Stimulated activated naive B cell treated with anti-CD40 and anti-IgM and Interleukin-4, amounts not matched to agents 10 μg/mL and 1 μg/mL and 100 μg/mL, for 72 hours (primary cell): Measurements from ENCODE around the gene BIVM.
A peak's percentile ranks its signal among the peaks of the same experiment; 100 is the strongest.

Experiments
- ATAC-seq, 2 donors: fragments of 150-1000 bp; cut with Tn5 transposase; replicated peaks; 2 replicates each; pipeline ENCODE4 v1.10.0; 2021; ENCODE audit warnings: moderate library complexity in 1 of 2
- DNase-seq: peaks from one replicate; pipeline ENCODE4 v3.0.0; 2021
- H3K27ac Mint-ChIP-seq: one replicate; pipeline ENCODE4 v1.8.0; 2022; ENCODE audit warnings: mild to moderate bottlenecking, mixed read lengths
- H3K27me3 Mint-ChIP-seq, 2 donors: one replicate each; pipeline ENCODE4 v1.8.0; 2022; ENCODE audit warnings: mixed read lengths in 2 of 2
- H3K36me3 Mint-ChIP-seq, 2 donors: one replicate each; pipeline ENCODE4 v1.8.0; 2022; ENCODE audit warnings: mixed read lengths in 2 of 2, mild to moderate bottlenecking in 1 of 2
- H3K4me1 Mint-ChIP-seq, 2 donors: one replicate each; pipeline ENCODE4 v1.8.0; 2022; ENCODE audit warnings: mixed read lengths in 2 of 2, mild to moderate bottlenecking in 1 of 2
- H3K4me3 Mint-ChIP-seq, 2 donors: one replicate each; pipeline ENCODE4 v1.8.0; 2022; ENCODE audit warnings: mild to moderate bottlenecking in 2 of 2, mixed read lengths in 2 of 2, moderate library complexity in 1 of 2
- H3K9me3 Mint-ChIP-seq, 2 donors: one replicate each; pipeline ENCODE4 v1.8.0; 2022; ENCODE audit warnings: mixed read lengths in 2 of 2, mild to moderate bottlenecking in 1 of 2

The BIVM gene

GRCh38 chr13:102870677-102871415 lies 71.9 kb downstream of the BIVM start:
- H3K4me1 Mint-ChIP-seq: peaks cover 7 to 21% of the 10 kb centered on the region in 2 donors
- DNase-seq (no peak), ATAC-seq (peak; percentile 71 to 74)
- H3K36me3 Mint-ChIP-seq: peaks cover 28 to 39% of the 10 kb centered on the region in 2 donors
- no peaks in the 10 kb centered on the region for H3K27me3 Mint-ChIP-seq
- H3K9me3 Mint-ChIP-seq: no peaks in the 10 kb centered on the region
- H3K27ac Mint-ChIP-seq: peak overlapping the region; percentile 53
- H3K4me3 Mint-ChIP-seq: no peak overlapping the region

DNA sequence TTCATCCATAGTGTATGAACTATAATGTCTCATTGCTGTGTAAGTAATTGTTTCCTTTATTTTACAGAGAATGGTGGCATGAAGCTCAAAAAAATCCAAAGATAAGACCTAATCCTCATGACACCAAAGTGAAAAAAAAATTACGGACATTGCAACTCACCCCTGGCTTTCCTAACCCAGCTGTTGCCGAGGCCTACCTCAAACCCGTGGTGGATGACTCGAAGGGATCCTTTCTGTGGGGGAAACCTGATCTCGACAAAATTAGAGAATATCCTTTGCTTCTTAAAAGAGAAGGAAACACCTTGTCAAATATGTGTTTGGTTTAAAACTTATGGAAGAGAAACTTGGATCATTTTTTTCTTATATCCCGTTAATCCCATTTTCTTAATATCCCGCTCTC lies 73.2 kb downstream of the BIVM start:
- Mint-ChIP-seq H3K9me3 (no peaks in the 10 kb centered on the region), H3K4me1 (peaks cover 7 to 21% of the 10 kb centered on the region in 2 donors), H3K27me3 (no peaks in the 10 kb centered on the region), H3K36me3 (peaks cover 28 to 47% of the 10 kb centered on the region in 2 donors), H3K4me3 (no peak overlapping the region), H3K27ac (no peak overlapping the region)
- no peak for DNase-seq
- no peak for ATAC-seq

DNA sequence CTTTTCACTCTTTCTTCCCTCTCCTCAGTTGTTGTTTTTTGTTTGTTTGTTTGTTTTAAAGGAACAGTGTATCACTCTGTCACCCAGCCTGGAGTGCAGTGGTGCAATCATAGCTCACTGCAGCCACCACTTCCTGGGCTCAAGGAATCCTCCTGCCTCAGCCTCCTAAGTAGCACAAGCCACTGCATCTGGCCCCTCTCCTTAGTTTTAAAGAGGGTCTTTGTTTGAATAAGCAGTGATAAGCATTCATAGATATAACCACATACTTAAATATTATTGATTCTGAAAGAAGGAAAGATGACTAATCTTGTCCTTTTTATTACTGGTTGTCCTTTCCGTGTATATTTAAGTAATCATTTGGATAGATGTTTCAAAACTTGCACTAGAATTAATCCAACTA lies 73.6 kb downstream of the BIVM start:
- H3K4me3 Mint-ChIP-seq: no peak overlapping the region
- peaks cover 4 to 21% of the 10 kb centered on the region in 2 donors for H3K4me1 Mint-ChIP-seq
- no peaks in the 10 kb centered on the region for H3K27me3 Mint-ChIP-seq
- no peak overlapping the region for H3K27ac Mint-ChIP-seq
- DNase-seq (no peak), ATAC-seq (no peak)
- peaks cover 26 to 43% of the 10 kb centered on the region in 2 donors for H3K36me3 Mint-ChIP-seq
- H3K9me3 Mint-ChIP-seq: no peaks in the 10 kb centered on the region

GRCh38 chr13:102873653-102874052 lies 74.7 kb downstream of the BIVM start:
- DNase-seq (no peak), ATAC-seq (peak; percentile 93 to 95)
- Mint-ChIP-seq H3K36me3 (peaks cover 22 to 40% of the 10 kb centered on the region in 2 donors), H3K4me3 (no peak overlapping the region), H3K27ac (no peak overlapping the region), H3K9me3 (no peaks in the 10 kb centered on the region), H3K27me3 (no peaks in the 10 kb centered on the region), H3K4me1 (peaks cover 3 to 21% of the 10 kb centered on the region in 2 donors)

- peaks cover 18 to 44% of the 10 kb centered on the region in 2 donors for H3K36me3 Mint-ChIP-seq
- H3K27ac Mint-ChIP-seq: no peak overlapping the region
- ATAC-seq: no peak
- H3K27me3 Mint-ChIP-seq: no peaks in the 10 kb centered on the region
- no peak overlapping the region for H3K4me3 Mint-ChIP-seq
- no peaks in the 10 kb centered on the region for H3K9me3 Mint-ChIP-seq
- no peak for DNase-seq
- peaks cover 3 to 14% of the 10 kb centered on the region in 2 donors for H3K4me1 Mint-ChIP-seq
Measured at GRCh38 chr13:102875256-102875655, 76.3 kb downstream of the BIVM start.

GRCh38 chr13:102877303-102877702 lies 78.4 kb downstream of the BIVM start:
- H3K4me1 Mint-ChIP-seq: peaks cover 2 to 4% of the 10 kb centered on the region in 2 donors
- peaks cover 16 to 34% of the 10 kb centered on the region in 2 donors for H3K36me3 Mint-ChIP-seq
- H3K9me3 Mint-ChIP-seq: no peaks in the 10 kb centered on the region
- H3K4me3 Mint-ChIP-seq: no peak overlapping the region
- ATAC-seq (no peak), DNase-seq (no peak)
- no peaks in the 10 kb centered on the region for H3K27me3 Mint-ChIP-seq
- H3K27ac Mint-ChIP-seq: no peak overlapping the region

DNA sequence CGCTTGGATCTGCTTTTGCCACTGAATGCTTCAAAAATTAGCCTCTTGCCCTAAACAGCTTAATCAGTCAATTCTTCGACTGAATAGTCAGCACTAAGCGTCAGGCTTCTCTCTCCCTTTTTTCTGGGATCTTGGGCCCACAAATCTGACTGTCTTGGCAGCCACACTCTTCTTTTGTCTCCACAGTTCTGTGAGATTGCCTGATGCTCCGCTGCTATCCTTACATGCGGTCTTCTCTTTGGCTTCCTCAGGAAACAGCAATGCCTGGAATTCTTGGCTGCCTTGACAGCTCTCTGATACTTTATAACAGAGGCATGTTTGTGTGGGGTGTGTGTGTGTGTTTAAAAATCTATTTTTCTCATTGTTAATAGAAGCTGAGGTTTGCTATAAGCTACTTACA lies 79.6 kb downstream of the BIVM start:
- Mint-ChIP-seq H3K27me3 (no peaks in the 10 kb centered on the region), H3K36me3 (peaks cover 18 to 37% of the 10 kb centered on the region in 2 donors), H3K4me3 (no peak overlapping the region), H3K4me1 (no peaks in the 10 kb centered on the region), H3K27ac (no peak overlapping the region), H3K9me3 (no peaks in the 10 kb centered on the region)
- DNase-seq (no peak), ATAC-seq (no peak)

DNA sequence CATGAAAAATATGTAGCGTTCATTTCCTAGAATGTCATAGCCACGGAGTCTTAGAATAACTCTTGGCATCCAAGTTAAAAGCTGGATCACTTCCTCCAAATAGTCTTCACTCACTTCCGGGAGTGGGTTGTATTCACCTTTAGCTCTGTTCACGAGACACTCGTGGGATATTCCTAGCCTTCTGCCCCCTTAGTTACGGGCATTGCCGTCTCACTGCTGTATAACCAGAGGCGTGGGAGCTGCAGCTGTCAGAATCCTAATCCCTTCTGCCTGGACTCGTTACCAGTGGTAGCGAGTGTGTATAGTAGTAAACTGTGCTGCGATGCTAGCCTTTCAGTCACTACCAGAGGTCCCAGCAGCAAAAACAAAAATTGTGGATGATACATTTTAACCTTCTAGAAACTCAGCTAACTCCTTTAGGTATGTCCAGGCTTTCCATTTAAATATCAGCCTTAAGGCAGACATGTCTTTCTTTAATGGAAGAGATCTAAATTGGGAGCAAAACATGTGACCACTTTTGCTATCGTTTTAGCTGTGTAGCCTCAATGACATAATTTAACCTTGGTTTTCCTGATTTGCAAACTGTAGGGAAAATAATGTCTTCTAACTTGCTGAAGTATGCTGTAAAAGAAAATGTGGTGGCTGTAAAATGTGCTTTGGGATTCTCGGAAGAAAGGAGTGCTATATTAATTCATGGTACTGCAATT lies 81.0 kb downstream of the BIVM start:
- H3K27ac Mint-ChIP-seq: no peak overlapping the region
- no peaks in the 10 kb centered on the region for H3K4me1 Mint-ChIP-seq
- peaks cover 15 to 39% of the 10 kb centered on the region in 2 donors for H3K36me3 Mint-ChIP-seq
- H3K9me3 Mint-ChIP-seq: no peaks in the 10 kb centered on the region
- no peak overlapping the region for H3K4me3 Mint-ChIP-seq
- DNase-seq (no peak), ATAC-seq (no peak)
- H3K27me3 Mint-ChIP-seq: no peaks in the 10 kb centered on the region

DNA sequence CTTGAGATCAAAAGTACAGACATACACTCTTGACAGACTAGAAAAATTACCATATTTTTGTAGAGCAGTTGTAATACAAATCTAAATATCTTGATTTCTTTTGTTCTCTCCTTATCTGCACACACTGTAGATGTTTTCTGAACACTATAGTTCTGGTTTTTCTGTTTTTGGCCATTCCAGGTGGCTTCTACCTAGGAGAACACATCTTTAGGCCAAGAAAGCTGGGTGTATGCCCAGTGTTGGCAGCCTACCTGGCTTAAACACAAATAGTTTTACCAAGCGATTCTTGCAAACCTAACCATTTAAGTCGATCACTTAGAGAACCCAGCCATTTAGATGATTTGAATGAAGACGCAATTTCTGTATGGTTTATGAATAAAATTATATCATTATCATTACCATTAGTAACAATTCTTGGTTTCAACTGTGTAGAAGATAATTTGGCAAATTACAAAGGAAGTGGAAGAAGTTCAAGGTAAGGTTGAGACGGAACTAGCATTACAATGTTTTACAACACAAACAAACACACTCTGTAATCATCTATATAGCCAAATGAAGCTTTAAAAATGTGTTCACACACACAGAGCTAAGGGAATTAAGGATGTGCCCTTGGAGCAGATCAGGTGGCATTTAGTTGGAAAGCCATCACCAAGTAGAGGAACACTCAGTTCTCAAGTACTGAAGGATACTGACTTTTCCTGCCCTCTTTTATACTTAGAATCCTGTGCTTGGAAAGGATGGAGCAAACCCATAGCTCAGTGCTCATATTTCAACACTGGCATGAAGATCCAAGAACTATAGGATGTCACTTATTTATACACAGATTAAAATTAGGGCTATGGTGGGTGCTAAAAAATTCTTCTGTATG lies 83.1 kb downstream of the BIVM start:
- H3K9me3 Mint-ChIP-seq: no peaks in the 10 kb centered on the region
- DNase-seq (no peak), ATAC-seq (no peak)
- H3K4me3 Mint-ChIP-seq: no peak overlapping the region
- peaks cover 13 to 19% of the 10 kb centered on the region in 2 donors for H3K36me3 Mint-ChIP-seq
- no peaks in the 10 kb centered on the region for H3K4me1 Mint-ChIP-seq
- H3K27ac Mint-ChIP-seq: no peak overlapping the region
- H3K27me3 Mint-ChIP-seq: no peaks in the 10 kb centered on the region
